Central memory CD4-positive, alpha-beta T cell (primary cell): Measurements from ENCODE around the gene NMNAT1.
A peak's percentile ranks its signal among the peaks of the same experiment; 100 is the strongest.
"Not testable (repeated sequence)": the region's sequence is repeated elsewhere in the genome, so short reads cannot be mapped to it uniquely, and the experiment has no call there.

ENCODE experiments used
- DNase-seq: peaks from one replicate; pipeline ENCODE4 v3.0.0; 2022

The NMNAT1 gene

GRCh38 chr1:9922342-9922741, 20.9 kb upstream of the NMNAT1 start:
- DNase-seq: no peak

- DNase-seq: no peak
Measured at GRCh38 chr1:9927259-9927658, 16.0 kb upstream of the NMNAT1 start.

- no peak for DNase-seq
Measured at GRCh38 chr1:9929431-9930385, 13.6 kb upstream of the NMNAT1 start.

- DNase-seq: peak; percentile 19
Measured at GRCh38 chr1:9942399-9942938, 806 bp upstream of the NMNAT1 start.

- no peak for DNase-seq
Measured at GRCh38 chr1:9946315-9946714, 3.0 kb downstream of the NMNAT1 start.

- DNase-seq: no peak
Measured at GRCh38 chr1:9957726-9958125, 14.5 kb downstream of the NMNAT1 start.

- DNase-seq: no peak
Measured at GRCh38 chr1:9960011-9960410, 16.7 kb downstream of the NMNAT1 start.

- no peak for DNase-seq
Measured at GRCh38 chr1:9960706-9961562, 17.7 kb downstream of the NMNAT1 start.

GRCh38 chr1:9984253-9984652, 41.0 kb downstream of the NMNAT1 start:
- no peak for DNase-seq

GRCh38 chr1:9985001-9985400, 41.7 kb downstream of the NMNAT1 start:
- no peak for DNase-seq

- DNase-seq: no peak
Measured at GRCh38 chr1:9989773-9990172, 46.5 kb downstream of the NMNAT1 start.

GRCh38 chr1:9990944-9991343, 47.7 kb downstream of the NMNAT1 start:
- no peak for DNase-seq

- no peak for DNase-seq
Measured at GRCh38 chr1:9992910-9993309, 49.6 kb downstream of the NMNAT1 start.

- DNase-seq: no peak
Measured at GRCh38 chr1:9993561-9994075, 50.3 kb downstream of the NMNAT1 start.

- DNase-seq: no peak
Measured at GRCh38 chr1:9996624-9997582, 53.6 kb downstream of the NMNAT1 start, which contains the start of gene RBP7. TSS of gene RBP7 (plus strand) at chr1:9997228. CDS start at chr1:9997259, 31 bp downstream.

GRCh38 chr1:10001016-10001665, 57.9 kb downstream of the NMNAT1 start:
- DNase-seq: no peak

- DNase-seq: not testable (repeated sequence)
Measured at GRCh38 chr1:10005248-10005647, 62.0 kb downstream of the NMNAT1 start.

GRCh38 chr1:10007169-10007568, 63.9 kb downstream of the NMNAT1 start:
- no peak for DNase-seq

- DNase-seq: no peak
Measured at GRCh38 chr1:10014016-10014415, 70.7 kb downstream of the NMNAT1 start.

GRCh38 chr1:10019561-10019960, 76.3 kb downstream of the NMNAT1 start:
- DNase-seq: no peak

- no peak for DNase-seq
Measured at GRCh38 chr1:10020086-10020485, 76.8 kb downstream of the NMNAT1 start.
